HEK293 (cell line): ENCODE data around the gene CD8B.
"Not testable (repeated sequence)": the region's sequence is repeated elsewhere in the genome, so short reads cannot be mapped to it uniquely, and the experiment has no call there.

ENCODE experiments used
- CTCF ChIP-seq: fragments of 450-650 bp; formaldehyde crosslinking; IDR thresholded peaks from 2 replicates; pipeline ENCODE4 v1.5.1; 2016; ENCODE audit warnings: missing biosample characterization, missing genetic modification characterization
- TCF7L2 ChIP-seq: IDR thresholded peaks from 2 replicates; pipeline ENCODE4 v1.6.1; 2011; ENCODE audit warnings: low read depth, mild to moderate bottlenecking, inconsistent platforms, low read length, moderate library complexity, borderline replicate concordance
- ZBTB26 ChIP-seq: fragments of 450-650 bp; formaldehyde crosslinking; optimal IDR thresholded peaks from 2 replicates; pipeline ENCODE3; 2016; ENCODE audit warnings: missing biosample characterization, mild to moderate bottlenecking, missing genetic modification characterization
- ZNF133 ChIP-seq: fragments of 450-650 bp; formaldehyde crosslinking; IDR thresholded peaks from 2 replicates; pipeline ENCODE4 v1.5.1; 2016; ENCODE audit warnings: missing biosample characterization, missing genetic modification characterization
- ZNF140 ChIP-seq: fragments of 450-650 bp; formaldehyde crosslinking; IDR thresholded peaks from 2 replicates; pipeline ENCODE4 v1.5.1; 2016; ENCODE audit warnings: missing biosample characterization, missing genetic modification characterization
- ZNF274 ChIP-seq, 2 experiments: fragments of 200-500 bp in 1 of 2; fragments of 450-650 bp in 1 of 2; sonication (Bioruptor generic) in 1 of 2; formaldehyde crosslinking in 1 of 2; IDR thresholded peaks; 2 replicates each; pipeline versions ENCODE4 v1.5.1 to v1.6.1; 2014 to 2016; ENCODE audit warnings: borderline replicate concordance in 1 of 2, inconsistent platforms in 1 of 2, low read length in 1 of 2, missing biosample characterization in 1 of 2, missing genetic modification characterization in 1 of 2
- ZNF510 ChIP-seq: fragments of 450-650 bp; formaldehyde crosslinking; IDR thresholded peaks from 2 replicates; pipeline ENCODE4 v1.5.1; 2018; ENCODE audit warnings: mild to moderate bottlenecking, missing genetic modification characterization, missing biosample characterization; ENCODE audit not compliant: insufficient replicate concordance
- ZNF513 ChIP-seq: fragments of 450-650 bp; IDR thresholded peaks from 2 replicates; pipeline ENCODE4 v1.5.1; 2018; ENCODE audit warnings: missing biosample characterization, missing genetic modification characterization
- ZNF544 ChIP-seq: fragments of 450-650 bp; formaldehyde crosslinking; IDR thresholded peaks from 2 replicates; pipeline ENCODE4 v1.5.0; 2017; ENCODE audit warnings: missing biosample characterization, missing genetic modification characterization
- ZNF639 ChIP-seq: fragments of 450-650 bp; formaldehyde crosslinking; IDR thresholded peaks from 2 replicates; pipeline ENCODE4 v1.5.1; 2016; ENCODE audit warnings: missing biosample characterization, missing genetic modification characterization
- ZNF704 ChIP-seq: fragments of 450-650 bp; formaldehyde crosslinking; IDR thresholded peaks from 2 replicates; pipeline ENCODE4 v1.5.1; 2016; ENCODE audit warnings: missing biosample characterization, missing genetic modification characterization

- TF ChIP-seq CTCF (tag by site-specific recombination); TCF7L2; ZNF704 (tag by site-specific recombination); ZNF274 (IDR thresholded peaks at IDR 0.05; ENCODE audit: low read length); ZNF274 (tag by site-specific recombination; IDR thresholded peaks at IDR 0.05; ENCODE audit: borderline replicate concordance); ZNF544 (tag by site-specific recombination); ZNF510; ZNF140; ZNF513; ZNF639 (tag by site-specific recombination); ZBTB26 (tag by site-specific recombination); ZNF133 (tag by site-specific recombination): not testable (repeated sequence)
Measured at GRCh38 chr2:86836915-86837695, 24.6 kb downstream of the CD8B start.
